HG03575 (cell line): Measurements from ENCODE around the gene TMEM115.

ENCODE experiments used
- ATAC-seq: cut with Tn5 transposase; IDR thresholded peaks from one replicate; pipeline ENCODE4 v1.9.1; 2021; ENCODE audit not compliant: unreplicated experiment, insufficient number of reproducible peaks, low FRiP score; ENCODE audit errors: extremely low read depth

TMEM115 gene

GRCh38 chr3:50339485-50340146 is 19.7 kb downstream of the TMEM115 start:
- ATAC-seq = no peak

- no peak for ATAC-seq
Observed at GRCh38 chr3:50338965-50339364, 20.4 kb downstream of the TMEM115 start.

GRCh38 chr3:50337175-50337861 is 22.0 kb downstream of the TMEM115 start:
- peak; percentile 33 for ATAC-seq

DNA sequence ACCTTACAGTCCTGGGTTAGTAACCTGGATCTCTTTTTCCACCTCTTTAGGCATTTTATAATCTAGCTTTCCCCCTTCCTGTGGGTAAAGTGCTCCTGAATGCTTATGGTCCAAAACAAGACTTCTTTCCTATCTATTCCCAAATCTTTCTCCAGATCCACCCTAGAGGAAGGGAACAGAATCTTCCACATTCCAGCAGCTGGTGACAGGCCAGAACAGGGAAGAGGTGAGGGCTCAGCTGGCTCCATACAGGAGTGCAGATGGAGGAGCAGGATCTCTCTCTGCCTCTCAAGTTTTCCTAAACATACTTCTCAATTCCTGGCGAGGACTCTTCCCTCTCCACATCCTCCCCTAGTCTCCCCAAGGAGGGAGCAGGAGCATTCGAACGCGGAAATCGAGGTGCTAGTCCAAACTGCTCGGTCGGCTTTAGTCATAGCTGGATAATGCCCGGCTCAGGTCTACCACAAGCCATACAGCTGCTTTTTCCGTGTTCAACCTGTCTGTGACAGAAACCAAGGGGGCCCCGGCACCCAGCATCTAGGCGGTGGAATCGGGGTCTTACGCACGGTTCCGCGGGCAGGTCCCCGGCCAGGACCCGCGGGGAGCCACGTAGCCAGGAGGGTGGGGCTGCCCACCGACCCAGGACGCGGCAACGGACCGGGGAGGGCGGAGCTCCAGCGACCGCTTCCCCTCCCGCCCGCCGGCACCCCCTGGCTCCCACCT is 22.7 kb downstream of the TMEM115 start:
- ATAC-seq = peak; percentile 13

DNA sequence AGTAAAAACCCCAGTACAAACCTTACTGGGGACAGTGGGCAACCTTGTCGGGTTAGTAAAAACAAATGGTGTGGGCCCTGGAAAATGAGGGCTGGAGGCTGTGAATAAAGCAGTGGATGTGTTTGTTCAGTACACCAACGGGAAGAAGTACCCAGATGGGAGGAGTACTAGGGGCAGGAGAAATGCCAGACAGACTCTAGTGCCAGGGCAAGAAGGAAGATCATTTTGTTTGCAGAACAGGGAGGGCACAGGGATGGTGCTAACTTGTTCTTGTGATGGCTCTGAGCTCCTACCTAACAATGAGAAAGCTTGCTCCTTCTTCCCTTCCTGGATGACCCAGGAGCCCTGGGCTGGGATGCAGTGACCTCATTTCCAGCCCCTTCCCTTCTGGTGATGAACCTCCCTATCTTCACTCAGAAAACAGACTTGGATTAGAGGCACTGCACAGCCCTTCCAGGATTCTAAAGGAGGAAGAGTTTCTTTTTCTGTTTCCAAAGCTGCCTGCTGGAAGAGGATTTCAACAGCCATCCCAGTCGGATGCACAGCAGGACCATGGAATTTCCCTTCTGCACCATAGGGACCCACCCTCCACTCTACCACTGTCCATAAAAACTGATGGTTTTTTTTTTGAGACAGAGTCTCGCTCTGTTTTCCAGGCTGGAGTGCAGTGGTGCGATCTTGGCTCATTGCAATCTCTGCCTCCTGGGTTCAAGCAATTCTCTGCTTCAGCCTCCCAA is 24.8 kb downstream of the TMEM115 start:
- no peak for ATAC-seq

DNA sequence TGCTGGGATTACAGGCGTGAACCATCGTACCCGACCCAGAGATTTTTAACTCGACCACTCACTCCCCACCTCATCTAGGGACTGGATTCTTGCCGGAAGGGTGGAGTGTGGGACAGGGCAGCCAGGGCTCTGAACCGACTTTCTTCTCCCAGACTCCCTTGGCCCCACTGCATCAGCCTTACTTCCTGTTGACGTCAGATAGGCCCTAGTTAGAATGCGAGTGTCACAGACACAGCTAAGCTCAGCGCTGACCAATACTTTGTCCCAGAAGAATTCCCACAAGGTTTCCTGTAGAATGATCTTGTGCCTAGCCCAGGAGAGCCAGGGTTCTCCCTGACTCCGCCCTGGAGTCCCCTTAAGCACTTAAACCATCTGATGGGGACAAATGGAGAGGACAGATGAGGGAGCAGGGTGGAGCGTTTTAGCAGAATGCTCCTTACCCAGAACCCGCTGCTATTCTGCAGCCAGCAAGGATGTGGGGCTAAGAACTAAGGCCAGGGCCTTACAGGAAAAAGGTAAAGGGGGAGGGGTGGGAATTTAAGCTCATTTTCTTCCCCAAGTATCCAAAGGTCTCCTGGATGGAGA is 25.5 kb downstream of the TMEM115 start:
- no peak for ATAC-seq

GRCh38 chr3:50331364-50331907 is 27.9 kb downstream of the TMEM115 start:
- no peak for ATAC-seq

GRCh38 chr3:50330330-50330729 is 29.0 kb downstream of the TMEM115 start:
- ATAC-seq = no peak

- ATAC-seq = peak; percentile 38
Observed at GRCh38 chr3:50327943-50328691, 31.2 kb downstream of the TMEM115 start, which contains the start of gene TUSC2. Gene TUSC2 (minus strand): TSS chr3:50328223. CDS start chr3:50328099, 124 bp downstream.

DNA sequence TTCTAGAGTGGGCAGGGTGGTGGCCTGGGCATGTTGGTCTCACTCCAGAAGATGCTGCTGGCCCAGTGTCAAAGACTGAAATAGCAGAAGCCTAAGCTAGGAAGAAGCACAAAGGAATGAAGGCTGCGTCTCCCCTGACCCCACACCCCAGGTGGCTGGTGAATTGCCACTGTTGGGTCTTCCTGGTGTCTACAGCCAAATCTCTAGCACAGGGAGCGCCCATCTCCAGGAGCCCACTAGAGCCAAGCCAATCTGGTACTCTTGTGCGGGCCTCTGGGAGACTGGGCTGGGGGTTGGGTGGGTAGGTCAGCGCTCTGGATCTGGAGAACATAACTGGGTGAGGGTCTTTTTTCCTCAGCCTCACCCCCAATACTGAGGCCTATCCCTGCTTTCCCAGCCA is 32.2 kb downstream of the TMEM115 start:
- no peak for ATAC-seq

- ATAC-seq = no peak
Observed at GRCh38 chr3:50326182-50326541, 33.2 kb downstream of the TMEM115 start.

DNA sequence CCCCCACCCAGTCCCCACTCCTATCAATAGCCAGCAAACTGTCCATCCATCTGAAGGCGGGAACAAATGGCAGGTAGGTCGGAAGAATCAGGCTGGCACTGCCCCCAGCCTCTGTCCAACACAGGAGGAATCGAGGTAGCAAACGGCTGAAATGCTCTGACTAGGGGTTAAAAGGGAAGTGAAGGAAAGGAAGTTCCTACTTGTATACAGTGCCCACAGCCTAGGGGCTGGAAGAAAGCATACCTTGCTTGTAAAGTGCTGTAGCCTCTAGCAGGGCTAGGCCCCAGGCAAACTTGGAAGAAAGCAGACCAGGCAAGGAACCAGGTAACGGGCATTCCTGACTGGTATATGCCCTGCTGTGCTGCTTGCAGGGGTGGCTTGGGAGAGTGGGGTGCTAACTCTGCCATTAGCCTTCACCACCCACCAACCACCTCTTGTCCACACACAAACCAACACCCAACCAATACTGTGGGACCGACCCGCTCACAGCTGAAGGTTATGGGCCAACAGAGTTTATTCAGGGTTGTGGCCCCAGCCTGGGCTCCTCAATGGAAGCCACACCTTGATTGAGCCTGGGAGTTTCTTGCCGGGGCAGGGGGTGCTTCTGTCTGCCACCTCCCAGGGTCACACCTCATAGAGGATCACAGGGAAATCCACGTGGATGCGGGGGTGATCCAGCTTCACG is 33.7 kb downstream of the TMEM115 start:
- ATAC-seq = no peak

DNA sequence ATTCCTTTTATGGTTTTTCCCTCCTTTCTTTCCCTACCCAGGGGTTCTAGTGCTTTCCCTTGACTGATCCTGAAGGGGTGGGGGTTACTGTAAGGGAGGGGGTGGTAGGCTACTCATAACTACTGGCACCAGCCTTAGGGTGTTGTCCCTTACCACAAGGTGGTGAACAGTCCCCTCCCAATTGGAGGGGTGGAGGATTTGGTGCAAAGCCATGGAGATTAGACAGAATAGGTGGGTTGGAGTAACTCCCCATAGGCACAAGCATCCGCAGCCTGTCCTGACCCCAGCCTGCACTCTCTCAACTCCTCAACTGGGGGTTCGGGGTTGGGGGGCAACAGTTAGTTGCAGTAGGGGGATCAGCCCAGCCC is 34.2 kb downstream of the TMEM115 start:
- ATAC-seq = no peak

GRCh38 chr3:50324351-50325112 is 34.8 kb downstream of the TMEM115 start:
- ATAC-seq = no peak

GRCh38 chr3:50323614-50324199 is 35.6 kb downstream of the TMEM115 start:
- no peak for ATAC-seq

DNA sequence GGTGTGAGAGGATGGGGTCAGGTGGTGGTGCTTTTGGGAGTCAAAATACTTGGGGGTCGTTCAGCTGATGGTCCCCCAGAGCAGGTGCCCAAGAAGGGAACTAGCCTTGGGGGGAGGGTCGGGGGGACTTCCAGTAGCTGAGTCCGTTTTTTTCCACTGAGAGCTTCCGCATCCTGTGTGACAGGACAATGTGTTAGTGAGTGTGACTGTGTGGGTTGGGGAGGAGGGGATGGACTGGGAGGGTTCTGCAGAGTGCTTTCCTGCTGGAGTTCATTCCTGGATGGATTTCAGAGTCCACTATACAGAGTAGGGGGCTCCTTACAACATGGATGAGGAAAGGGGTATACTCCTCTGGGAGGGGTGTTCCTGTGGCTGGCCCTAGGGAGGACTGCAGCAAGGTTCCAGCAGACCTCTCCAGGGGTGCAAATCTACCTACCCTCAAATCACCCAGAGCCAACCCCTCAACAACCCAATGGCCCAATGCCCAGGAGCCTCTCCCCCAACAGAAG is 36.2 kb downstream of the TMEM115 start:
- no peak for ATAC-seq
